SHP77 treated with DMSO at 0.1 percent for 48 hours (cell line): ENCODE results near the gene GRAMD1A.

ENCODE experiments used
- DNase-seq: peaks from one replicate; lab custom pipeline; 2025; lab: John Stamatoyannopoulos, UW

The GRAMD1A gene

DNA sequence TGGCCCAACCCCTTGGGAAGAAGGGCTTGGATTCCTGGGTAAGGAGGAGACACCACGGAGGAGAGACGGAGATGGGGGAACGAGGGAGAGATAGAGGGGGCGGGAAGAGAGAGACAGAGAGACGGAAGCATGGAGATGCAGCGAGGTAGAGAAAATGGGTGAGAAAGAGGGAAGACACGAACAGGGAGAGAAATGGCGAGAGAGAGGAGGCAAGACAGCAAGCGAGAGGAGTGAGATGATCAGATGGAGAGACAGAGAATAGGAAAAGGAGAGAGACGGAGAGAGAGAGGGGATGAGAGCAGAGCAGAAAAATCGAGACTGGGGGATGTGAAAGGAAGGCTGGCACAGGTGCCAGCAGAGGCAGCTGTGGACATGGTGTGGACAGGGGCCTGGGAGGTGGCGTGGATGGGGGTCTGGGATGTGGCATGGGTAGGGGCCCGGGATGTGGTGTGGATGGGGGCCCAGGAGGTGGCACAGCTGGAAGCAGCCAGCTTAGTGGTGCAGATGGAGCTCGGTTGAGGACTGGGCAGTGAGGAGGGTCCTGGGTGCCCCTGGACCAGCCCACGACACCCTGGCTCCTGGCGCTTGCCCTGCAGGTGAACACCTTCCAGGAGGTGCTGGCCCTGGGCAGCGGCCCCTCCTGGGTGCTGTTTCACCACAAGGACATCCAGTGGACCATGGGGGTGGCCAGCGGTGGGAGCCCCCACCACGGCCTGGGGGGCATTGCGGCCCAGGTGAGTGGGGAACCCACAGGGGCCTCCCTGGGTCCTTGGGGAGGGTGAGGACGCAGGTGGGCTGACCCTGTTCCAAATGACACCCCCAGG is 75.3 kb downstream of the GRAMD1A start:
- no peak for DNase-seq

DNA sequence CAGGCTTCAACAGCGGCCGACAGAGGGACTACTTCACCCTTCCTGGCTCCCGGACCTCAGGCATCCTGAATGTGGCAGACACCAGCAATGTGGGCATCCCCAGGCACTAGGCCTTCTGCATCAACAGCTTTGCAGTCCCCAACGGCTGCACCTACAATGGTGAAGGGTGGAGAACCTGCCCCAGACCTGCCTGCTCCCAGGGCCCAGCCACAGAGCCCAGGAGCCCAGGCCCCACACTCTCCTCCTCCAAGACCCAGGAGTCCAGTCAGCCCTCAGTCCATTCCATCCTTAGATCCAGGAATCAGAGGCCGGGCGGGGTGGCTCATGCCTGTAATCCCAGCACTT is 75.9 kb downstream of the GRAMD1A start:
- DNase-seq: no peak
